HG03108 (cell line): ENCODE measurements around the gene JAM2.
"Not testable (repeated sequence)": the region's sequence is repeated elsewhere in the genome, so short reads cannot be mapped to it uniquely, and the experiment has no call there.

ENCODE experiments used
- ATAC-seq: cut with Tn5 transposase; IDR thresholded peaks from one replicate; pipeline ENCODE4 v1.9.1; 2021; ENCODE audit warnings: moderate library complexity; ENCODE audit not compliant: unreplicated experiment

The JAM2 gene

GRCh38 chr21:25638660-25639550 lies at the start of gene JAM2:
JAM2 (plus strand) TSS chr21:25639258; CDS start chr21:25639822, 564 bp downstream.
- ATAC-seq: peak; percentile 40

- ATAC-seq: no peak
Observed at GRCh38 chr21:25589887-25590286, 49.2 kb upstream of the JAM2 start.

- peak; percentile 93 for ATAC-seq
Observed at GRCh38 chr21:25607151-25608043, 31.7 kb upstream of the JAM2 start, which contains the start of gene MRPL39. MRPL39 (minus strand) TSS chr21:25607481; CDS start chr21:25607475, 6 bp downstream.

GRCh38 chr21:25608044-25608737 lies 30.9 kb upstream of the JAM2 start:
- peak; percentile 78 for ATAC-seq

GRCh38 chr21:25614441-25614840 lies 24.6 kb upstream of the JAM2 start:
- ATAC-seq: no peak

- no peak for ATAC-seq
Observed at GRCh38 chr21:25615880-25616279, 23.2 kb upstream of the JAM2 start.

GRCh38 chr21:25619198-25619597 lies 19.9 kb upstream of the JAM2 start:
- ATAC-seq: no peak

GRCh38 chr21:25624511-25624910 lies 14.5 kb upstream of the JAM2 start:
- ATAC-seq: no peak

- no peak for ATAC-seq
Observed at GRCh38 chr21:25625036-25625435, 14.0 kb upstream of the JAM2 start.

- ATAC-seq: not testable (repeated sequence)
Observed at GRCh38 chr21:25625776-25626555, 13.1 kb upstream of the JAM2 start.

GRCh38 chr21:25626757-25627156 lies 12.3 kb upstream of the JAM2 start:
- no peak for ATAC-seq

- ATAC-seq: no peak
Observed at GRCh38 chr21:25632296-25632695, 6.8 kb upstream of the JAM2 start.

GRCh38 chr21:25635310-25635709 lies 3.7 kb upstream of the JAM2 start:
- no peak for ATAC-seq

- no peak for ATAC-seq
Observed at GRCh38 chr21:25636727-25637126, 2.3 kb upstream of the JAM2 start.

- no peak for ATAC-seq
Observed at GRCh38 chr21:25637851-25638659, 1.0 kb upstream of the JAM2 start.

- peak; percentile 75 for ATAC-seq
Observed at GRCh38 chr21:25639551-25640201, 618 bp downstream of the JAM2 start.

- ATAC-seq: peak; percentile 33
Observed at GRCh38 chr21:25640202-25640942, 1.3 kb downstream of the JAM2 start.

- ATAC-seq: no peak
Observed at GRCh38 chr21:25640943-25641292, 1.9 kb downstream of the JAM2 start.
